ENCODE results near the gene RASA4B.

Gene RASA4B

DNA sequence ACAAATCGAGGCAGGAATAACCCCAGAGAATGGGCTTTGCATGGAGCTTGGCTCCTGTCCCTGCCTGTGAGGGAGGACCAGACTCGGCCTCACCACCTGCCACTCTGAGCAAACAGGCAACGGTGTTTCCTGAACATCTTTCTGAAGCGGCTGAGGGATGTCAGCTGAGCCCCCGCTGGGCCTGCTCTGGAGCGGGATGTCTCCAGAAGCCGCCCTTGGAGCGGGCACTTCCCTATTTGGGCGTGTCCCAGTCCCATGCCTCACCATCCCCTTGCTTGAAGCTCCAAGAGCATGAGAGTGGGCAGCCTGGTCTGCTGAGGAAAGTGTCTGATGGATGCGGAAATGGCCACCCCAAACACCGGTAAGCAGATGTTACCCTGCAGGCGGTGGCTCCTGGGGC lies 63.1 kb downstream of the RASA4B start:
- no peak for DNase-seq (ENCODE audit: low read depth in 2 of 2)

DNA sequence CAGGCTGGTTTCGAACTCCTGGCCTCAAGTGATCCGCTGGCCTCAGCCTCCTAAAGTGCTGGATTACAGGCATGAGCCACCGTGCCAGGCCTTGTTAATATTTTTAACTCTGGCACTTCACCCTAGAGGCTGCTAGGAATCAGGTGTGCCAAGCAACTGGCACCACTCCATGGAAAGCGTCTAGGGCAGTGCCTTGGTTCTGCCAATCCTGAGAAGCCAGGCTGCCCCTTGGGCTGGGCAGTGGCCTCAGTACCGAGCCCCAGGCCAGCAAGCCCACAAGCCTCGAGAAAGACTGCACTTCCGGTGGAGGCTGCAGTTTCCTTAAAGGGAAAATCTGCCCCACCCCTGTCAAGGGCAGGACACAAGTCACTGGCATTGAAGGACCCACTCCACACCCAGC lies 64.3 kb downstream of the RASA4B start:
- DNase-seq (ENCODE audit: low read depth in 2 of 2) = no peak

DNA sequence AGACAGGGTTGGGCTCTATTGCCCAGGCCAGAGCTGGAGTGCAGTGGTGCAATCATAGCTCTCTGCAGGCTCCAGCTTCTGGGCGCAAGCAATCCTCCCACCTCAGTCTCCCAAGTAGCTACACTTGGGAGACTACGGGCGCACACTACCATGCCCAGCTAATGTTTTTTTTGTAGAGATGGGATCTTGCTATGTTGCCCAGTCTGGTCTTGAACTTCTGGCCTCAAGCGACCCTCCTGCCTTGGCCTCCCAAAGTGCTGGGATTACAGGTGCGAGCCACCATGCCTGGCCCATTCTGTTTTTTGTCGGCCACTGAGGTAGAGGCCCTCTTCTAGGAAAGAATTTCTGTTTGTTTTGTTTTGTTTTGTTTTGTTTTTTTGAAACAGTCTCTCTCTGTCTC lies 65.1 kb downstream of the RASA4B start:
- no peak for DNase-seq (ENCODE audit: low read depth in 2 of 2)

DNA sequence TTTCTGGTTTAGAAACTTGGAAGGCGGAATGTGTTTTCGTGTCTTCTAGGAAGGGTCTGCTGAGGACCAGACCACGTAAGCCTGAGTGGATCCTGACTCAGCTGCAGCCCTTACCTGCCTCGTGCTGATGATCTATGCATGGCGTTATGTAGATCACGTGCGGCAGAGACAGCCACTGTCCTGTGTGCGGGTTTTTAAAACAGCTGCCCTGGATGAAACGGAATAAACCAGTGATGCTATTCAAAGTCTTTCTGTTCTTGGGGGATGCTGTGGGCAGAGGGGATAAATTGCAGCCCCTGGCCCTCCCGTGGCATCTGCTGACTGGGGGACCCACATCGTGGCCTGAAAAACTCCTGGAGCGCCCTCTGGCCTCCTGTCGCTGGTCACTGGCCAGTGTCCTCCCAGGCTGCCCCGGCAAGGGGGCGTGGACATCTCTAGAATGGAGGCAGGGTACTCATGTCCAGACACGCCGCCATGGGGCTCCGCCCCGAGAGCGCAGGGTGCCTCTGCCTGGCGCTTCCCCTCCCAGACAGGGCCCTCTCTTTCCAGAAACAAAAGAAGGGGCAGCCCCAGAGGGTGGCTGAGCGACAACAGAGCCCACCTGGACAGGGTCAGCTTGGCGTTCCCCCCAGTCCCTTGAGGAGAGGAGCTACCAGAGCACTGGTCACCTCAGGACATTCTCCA lies 66.1 kb downstream of the RASA4B start:
- DNase-seq (ENCODE audit: low read depth in 2 of 2) = no peak

DNA sequence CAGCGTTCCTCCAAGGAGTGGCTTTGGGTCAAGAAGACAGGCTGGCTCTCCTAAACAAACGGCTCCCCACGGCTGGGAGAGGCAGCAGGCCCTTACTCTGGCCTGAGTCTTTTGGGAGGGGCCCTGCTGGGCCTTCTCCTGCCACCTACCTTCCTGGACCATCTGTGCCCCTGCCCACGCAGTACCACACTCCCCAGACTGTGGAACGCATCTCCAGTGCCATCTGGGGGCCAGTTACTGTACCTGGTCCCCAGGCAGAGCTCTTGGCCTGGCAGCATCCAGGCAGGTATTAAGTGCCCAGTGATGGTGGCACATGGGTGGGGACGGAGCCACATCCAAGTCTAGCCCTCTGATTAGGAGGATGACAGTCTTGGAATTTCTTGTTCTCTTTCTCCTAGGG lies 67.3 kb downstream of the RASA4B start:
- peak in 1 of 2 donors; percentile 18 for DNase-seq (ENCODE audit: low read depth in 2 of 2)

DNA sequence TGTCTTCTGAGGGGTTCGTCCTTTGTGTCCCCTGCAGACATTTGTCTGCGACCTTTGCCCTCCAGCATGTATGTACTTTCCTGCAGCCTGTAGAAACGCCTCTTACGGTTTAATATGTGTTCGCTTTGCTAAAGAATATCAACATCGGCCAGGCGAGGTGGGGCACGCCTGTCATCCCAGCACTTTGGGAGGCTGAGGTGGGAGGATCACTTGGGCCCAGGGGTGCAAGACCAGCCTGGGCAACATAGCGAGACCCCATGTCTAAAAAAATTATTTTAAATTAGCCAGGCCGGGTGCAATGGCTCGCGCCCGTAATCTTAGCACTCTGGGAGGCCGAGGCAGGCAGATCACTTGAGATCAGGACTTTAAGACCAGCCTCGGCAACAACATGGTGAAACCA lies 68.4 kb downstream of the RASA4B start:
- no peak for DNase-seq (ENCODE audit: low read depth in 2 of 2)

DNA sequence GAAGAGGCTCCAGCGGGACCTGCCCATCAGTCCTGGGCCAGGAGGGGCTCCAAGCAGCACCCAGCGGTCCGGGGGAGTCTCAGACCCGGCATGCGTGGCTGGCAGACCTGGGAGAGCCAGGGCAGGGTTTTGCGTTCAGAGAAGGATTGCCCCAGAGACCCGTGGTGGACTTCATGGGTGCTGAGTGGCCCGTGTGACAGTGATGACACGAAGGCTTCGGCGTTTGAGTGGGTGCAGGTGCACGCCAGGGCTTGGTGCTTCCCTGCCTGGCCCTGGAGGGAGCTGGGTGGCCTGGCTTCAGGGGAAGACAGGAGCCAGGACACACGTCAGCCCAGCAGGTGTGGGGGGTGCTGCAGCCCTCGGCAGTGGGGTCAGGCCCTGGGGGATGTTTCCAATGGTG lies 70.3 kb downstream of the RASA4B start:
- DNase-seq (ENCODE audit: low read depth in 2 of 2) = no peak

DNA sequence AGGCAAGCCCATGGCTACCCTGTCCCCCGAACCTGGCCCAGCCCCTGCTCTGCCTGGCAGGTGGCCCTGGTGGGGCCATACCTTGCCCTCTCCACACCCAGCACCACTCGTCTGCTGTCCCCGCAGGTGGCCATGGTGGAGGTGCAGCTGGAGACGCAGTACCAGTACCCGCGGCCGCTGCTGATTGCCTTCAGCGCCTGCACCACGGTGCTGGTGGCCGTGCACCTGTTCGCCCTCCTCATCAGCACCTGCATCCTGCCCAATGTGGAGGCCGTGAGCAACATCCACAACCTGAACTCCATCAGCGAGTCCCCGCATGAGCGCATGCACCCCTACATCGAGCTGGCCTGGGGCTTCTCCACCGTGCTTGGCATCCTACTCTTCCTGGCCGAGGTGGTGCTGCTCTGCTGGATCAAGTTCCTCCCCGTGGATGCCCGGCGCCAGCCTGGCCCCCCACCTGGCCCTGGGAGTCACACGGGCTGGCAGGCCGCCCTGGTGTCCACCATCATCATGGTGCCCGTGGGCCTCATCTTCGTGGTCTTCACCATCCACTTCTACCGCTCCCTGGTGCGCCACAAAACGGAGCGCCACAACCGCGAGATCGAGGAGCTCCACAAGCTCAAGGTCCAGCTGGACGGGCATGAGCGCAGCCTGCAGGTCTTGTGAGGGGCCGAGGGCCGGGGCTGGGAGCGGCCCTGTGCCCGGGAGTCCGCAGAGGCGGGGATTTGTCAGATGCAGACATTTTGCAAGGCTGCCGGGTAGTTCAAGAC lies 71.0 kb downstream of the RASA4B start:
- DNase-seq (ENCODE audit: low read depth in 2 of 2) = no peak

DNA sequence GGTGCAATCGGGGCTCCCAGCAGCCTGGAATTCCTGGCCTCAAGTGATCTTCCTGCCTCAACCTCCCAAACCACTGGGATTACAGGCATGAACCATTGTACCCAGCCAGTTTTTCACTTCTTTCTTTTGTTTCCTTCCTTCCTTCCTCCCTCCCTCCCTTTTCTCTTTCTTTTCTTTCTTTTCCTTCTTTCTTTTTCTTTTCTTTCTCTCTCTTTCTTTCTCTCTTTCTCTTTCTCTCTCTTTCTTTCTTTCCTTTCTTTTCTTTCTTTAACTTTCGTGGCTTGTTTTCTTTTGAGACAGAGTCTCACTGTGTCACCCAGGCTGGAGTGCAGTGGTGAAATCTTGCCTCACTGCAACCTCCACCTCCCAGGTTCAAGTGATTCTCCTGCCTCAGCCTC lies 71.9 kb downstream of the RASA4B start:
- no peak for DNase-seq (ENCODE audit: low read depth in 2 of 2)

DNA sequence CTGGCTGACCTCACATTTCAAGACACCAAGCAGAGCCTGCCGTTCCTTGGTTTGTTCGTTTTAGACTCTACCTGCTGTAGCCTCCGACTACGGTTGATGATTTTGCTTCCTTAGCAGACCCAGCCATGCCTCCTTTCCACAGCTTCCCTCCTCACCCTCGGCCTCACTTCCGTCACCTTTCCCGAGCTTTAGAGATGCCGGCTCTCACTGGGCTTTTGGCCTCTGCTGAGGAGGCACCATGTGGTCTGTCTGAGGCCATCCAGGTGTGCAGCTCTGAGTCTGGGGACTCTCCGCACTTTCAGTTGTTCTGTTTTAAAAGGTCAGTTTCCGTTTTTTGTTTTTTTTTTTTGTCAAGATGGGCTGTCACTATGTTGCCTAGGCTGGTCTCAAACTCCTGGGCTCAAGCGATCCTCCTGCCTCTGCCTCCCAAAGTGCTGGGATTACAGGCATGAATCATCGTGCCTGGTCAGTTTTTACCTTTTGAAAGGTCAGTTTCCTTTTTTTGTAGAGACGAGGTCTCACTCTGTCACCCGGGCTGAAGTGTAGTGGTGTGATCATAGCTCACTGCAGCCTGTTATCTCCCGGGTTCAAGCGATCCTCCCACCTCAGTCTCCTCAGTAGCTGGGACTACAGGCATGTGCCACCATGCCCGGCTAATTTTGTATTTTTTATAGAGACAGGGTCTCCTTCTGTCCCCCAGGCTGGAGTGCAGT lies 72.5 kb downstream of the RASA4B start:
- no peak for DNase-seq (ENCODE audit: low read depth in 2 of 2)

DNA sequence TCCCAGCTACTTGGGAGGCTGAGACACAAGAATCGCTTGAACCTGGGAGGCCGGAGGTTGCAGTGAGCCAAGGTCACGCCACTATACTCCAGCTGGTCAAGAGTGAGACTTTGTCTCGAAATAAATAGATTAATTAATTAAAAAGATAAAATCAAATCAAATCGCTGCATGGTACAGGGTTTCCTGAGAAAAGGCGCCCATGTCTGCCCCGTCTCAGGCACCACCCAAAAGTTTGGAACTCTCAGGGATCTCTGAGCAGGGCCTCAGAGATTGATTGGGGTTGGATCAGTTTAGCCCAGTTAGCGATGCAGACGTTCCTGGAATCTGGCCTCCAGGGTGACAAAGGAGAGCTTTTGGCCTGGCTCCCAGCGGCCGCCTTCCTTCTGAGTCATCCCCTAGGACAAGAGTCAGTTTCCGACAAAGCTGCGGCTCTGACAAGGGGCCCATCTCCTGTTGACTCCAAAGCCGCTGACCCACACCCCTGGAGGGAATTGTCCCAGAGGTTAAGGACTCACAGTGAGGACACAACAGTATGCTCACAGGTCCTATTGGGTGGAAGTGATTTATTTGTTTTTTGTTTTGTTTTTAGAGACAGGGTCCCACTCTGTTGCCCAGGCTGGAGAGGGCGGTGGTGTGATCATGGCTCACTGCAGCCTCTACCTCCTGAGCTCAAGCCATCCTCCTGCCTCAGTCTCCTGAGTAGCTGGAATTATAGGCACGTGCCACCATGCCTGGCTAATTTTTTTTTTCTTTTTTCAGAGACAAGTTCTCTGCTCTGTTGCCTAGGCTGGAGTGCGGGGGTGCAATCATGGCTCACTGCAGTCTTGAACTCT lies 77.4 kb downstream of the RASA4B start:
- no peak for DNase-seq (ENCODE audit: low read depth in 2 of 2)

DNA sequence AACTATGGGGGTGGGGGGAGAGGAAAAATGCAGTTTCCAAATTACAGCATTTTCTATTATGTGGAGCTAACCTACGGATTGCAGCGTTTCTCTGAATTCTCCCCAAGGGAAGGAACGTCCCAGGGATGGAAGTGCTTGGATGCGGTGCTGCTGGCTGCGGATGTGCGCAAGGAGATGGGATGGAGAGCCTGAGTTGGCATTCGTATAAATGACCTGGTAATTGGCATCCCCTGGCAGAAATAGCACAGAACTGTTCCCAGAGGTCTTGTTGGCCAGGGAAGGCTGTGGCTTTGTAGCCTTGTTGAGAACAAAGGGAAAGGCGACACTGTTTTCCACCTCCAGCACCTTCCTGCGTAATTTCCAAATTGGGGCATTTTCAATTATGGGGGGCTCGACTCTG lies 81.5 kb downstream of the RASA4B start:
- no peak for DNase-seq (ENCODE audit: low read depth in 2 of 2)

DNA sequence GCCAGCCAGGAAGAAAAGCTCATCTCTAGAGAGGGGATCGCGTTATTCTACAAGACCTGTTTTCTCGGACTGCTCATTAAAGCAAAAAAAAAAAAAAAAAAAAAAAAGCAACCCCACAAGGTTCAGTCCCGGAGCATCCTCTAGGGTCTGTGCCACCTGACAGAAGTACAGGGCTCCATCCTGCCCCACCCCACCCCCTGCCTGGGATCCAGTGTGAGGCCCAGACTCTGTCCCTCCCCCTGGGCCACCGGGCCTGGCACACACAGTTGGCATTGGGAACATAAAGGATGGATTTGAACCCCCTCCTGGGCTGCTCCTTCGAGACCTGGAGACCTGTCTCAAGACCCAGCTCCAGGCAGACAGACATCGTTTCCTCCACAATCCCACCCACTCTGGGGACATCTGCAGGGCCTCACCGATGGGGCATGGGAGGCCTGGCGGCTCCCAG lies 83.5 kb downstream of the RASA4B start:
- DNase-seq (ENCODE audit: low read depth in 2 of 2) = no peak

DNA sequence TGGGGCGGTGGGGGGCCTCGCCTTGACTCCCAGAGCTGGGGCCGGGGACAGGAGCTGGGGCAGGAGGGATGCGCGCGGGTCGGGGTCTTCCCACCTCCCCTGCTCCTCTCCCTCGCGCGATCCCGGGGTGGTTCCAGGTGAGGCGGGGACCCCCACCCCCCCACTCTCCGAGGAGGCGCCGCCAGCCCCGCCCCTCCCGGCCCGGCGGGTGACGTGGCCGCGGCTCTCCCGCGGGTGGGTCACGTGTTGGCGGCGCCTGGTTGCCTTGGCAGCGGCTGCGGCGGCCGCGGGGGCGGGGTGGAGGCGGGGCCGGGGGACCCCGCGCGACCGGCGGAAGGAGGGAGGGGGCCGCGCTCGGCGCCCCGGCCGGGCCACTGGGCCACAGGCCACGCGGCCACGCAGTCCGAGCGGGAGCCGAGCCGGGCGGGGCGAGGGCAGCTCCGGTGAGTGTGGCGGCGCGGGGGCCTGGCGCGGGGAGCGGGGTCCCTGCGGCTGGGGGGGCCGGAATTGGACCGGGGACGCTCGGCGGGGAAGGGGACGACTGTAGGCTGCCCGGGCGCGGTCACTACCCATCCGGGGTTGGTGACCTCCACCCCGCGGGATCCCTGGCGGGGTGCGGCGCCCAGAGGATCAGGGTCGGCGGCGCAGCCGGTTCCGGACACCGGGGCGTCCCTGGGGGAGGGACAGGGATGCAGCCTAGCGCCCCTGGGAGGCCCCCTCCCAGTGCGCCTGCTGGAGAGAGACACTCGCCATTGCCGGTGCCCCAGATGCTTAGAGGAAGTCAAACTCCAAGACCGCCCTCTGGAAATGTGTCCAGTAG lies 84.1 kb downstream of the RASA4B start, which contains the start of gene ORAI2:
Gene ORAI2 (plus strand): TSS at position 357 of the 820 bp plus-strand sequence. CDS start 5,382 bp downstream, outside the sequence.
- DNase-seq (ENCODE audit: low read depth in 2 of 2) = peak; percentile 80

All from stimulated activated CD8-positive, alpha-beta memory T cell treated with anti-CD3 and anti-CD28 coated beads, Interleukin-7, amount 100 ng/mL, for 1 hour (primary cell).